SK-N-SH (cell line): ENCODE measurements around the gene ATF6. TPM values are rescaled to one million over a fixed set of nuclear protein-coding genes. Genes with fewer than 3 reads are reported as not detected.

Experiments used
- CTCF ChIA-PET: fragments of 300-600, 350-600 bp; formaldehyde crosslinking; extraction: SDS; loops from one replicate; lab custom pipeline; 2021; lab: Yijun Ruan, JAX
- POLR2A ChIA-PET: fragments of 350-600 bp; sonication (Branson Sonifier 250); formaldehyde crosslinking; extraction: SDS; loops from one replicate; lab custom pipeline; 2020; ENCODE audit warnings: antibody characterized with exemption, inconsistent platforms; lab: Yijun Ruan, JAX
- DNase-seq: peaks from one replicate; pipeline ENCODE4 v3.0.0; 2012
- H2AFZ ChIP-seq: fragments of 200-600 bp; sonication (generic); 2 replicates; pipeline ENCODE4 v1.8.1; 2016; ENCODE audit warnings: antibody characterized with exemption, mild to moderate bottlenecking, low read depth
- H3F3A ChIP-seq: fragments of 200-600 bp; sonication (generic); replicated peaks from 2 replicates; pipeline ENCODE3; 2016; ENCODE audit warnings: antibody characterized with exemption, mild to moderate bottlenecking; ENCODE audit not compliant: insufficient read depth
- H3K27ac ChIP-seq, 2 experiments: fragments of 200-500 bp in 1 of 2; fragments of 200-600 bp in 1 of 2; sonication (Bioruptor generic) in 1 of 2; sonication (generic), shearing (Covaris generic) in 1 of 2; 2 replicates each; pipeline versions ENCODE4 v1.5.1 to v1.6.1; 2014 to 2016; ENCODE audit warnings: low read depth in 2 of 2, inconsistent platforms in 1 of 2, low read length in 1 of 2, mild to moderate bottlenecking in 1 of 2, mixed read lengths in 1 of 2
- H3K27me3 ChIP-seq: fragments of 200-600 bp; sonication (generic), shearing (Covaris generic); 2 replicates; pipeline ENCODE4 v1.6.1; 2016; ENCODE audit warnings: mixed run types; ENCODE audit not compliant: insufficient read depth
- H3K36me3 ChIP-seq, 2 experiments: fragments of 200-500 bp in 1 of 2; fragments of 200-600 bp in 1 of 2; sonication (Bioruptor generic) in 1 of 2; sonication (generic) in 1 of 2; replicated peaks in 1 of 2; 2 replicates each; pipeline versions ENCODE3 to v1.5.1; 2014 to 2016; ENCODE audit warnings: low read length in 1 of 2, mild to moderate bottlenecking in 1 of 2; ENCODE audit not compliant: insufficient read depth in 2 of 2, control insufficient read depth in 1 of 2
- H3K4me1 ChIP-seq, 2 experiments: fragments of 200-500 bp in 1 of 2; fragments of 200-600 bp in 1 of 2; sonication (Bioruptor generic) in 1 of 2; sonication (generic), shearing (Covaris generic) in 1 of 2; 2 replicates each; pipeline versions ENCODE4 v1.5.1 to v1.6.1; 2014 to 2016; ENCODE audit warnings: low read depth in 1 of 2, low read length in 1 of 2, mixed run types in 1 of 2; ENCODE audit not compliant: insufficient read depth in 2 of 2, control insufficient read depth in 1 of 2
- H3K4me2 ChIP-seq: fragments of 200-600 bp; sonication (generic), shearing (Covaris generic); 2 replicates; pipeline ENCODE4 v1.6.1; 2017; ENCODE audit warnings: mixed run types
- H3K4me3 ChIP-seq, 2 experiments: fragments of 200-500 bp in 1 of 2; fragments of 200-600 bp in 1 of 2; sonication (Bioruptor generic) in 1 of 2; sonication (generic), shearing (Covaris generic) in 1 of 2; 2 replicates each; pipeline versions ENCODE4 v1.5.1 to v1.8.1; 2014 to 2016; ENCODE audit warnings: low read depth in 2 of 2, inconsistent platforms in 1 of 2, low read length in 1 of 2, mild to moderate bottlenecking in 1 of 2, mixed read lengths in 1 of 2, moderate library complexity in 1 of 2
- H3K79me2 ChIP-seq: fragments of 200-600 bp; sonication (generic); 2 replicates; pipeline ENCODE4 v1.8.1; 2017; ENCODE audit warnings: mild to moderate bottlenecking; ENCODE audit not compliant: insufficient read depth
- H3K9ac ChIP-seq: fragments of 200-600 bp; sonication (generic); 2 replicates; pipeline ENCODE4 v1.6.1; 2017; ENCODE audit warnings: mixed run types
- H3K9me2 ChIP-seq: fragments of 200-600 bp; sonication (generic); 2 replicates; pipeline ENCODE4 v1.6.1; 2017; ENCODE audit warnings: mixed run types
- H3K9me3 ChIP-seq: fragments of 200-600 bp; sonication (generic); 2 replicates; pipeline ENCODE4 v1.6.1; 2017; ENCODE audit warnings: mixed run types, mild to moderate bottlenecking, moderate library complexity
- H4K20me1 ChIP-seq: fragments of 200-600 bp; sonication (generic); 2 replicates; pipeline ENCODE4 v1.6.1; 2017; ENCODE audit warnings: mild to moderate bottlenecking, mixed run types; ENCODE audit not compliant: insufficient read depth
- FOSL2 ChIP-seq: IDR thresholded peaks from 2 replicates; pipeline ENCODE4 v1.4.0; 2012; ENCODE audit warnings: low read depth, mild to moderate bottlenecking, moderate library complexity, borderline replicate concordance
- NRF1 ChIP-seq: IDR thresholded peaks from 2 replicates; pipeline ENCODE4 v1.6.1; 2012; ENCODE audit warnings: low read depth, mild to moderate bottlenecking, low read length
- RXRA ChIP-seq: IDR thresholded peaks from 2 replicates; pipeline ENCODE4 v1.4.0; 2012; ENCODE audit warnings: low read depth, mild to moderate bottlenecking, borderline replicate concordance
- WGBS: methylation state at CpG from one replicate; pipeline ENCODE4 v1.1.6; 2017; ENCODE audit warnings: low lambda C conversion rate; 5-methylcytosine and 5-hydroxymethylcytosine counted together
- polyA plus RNA-seq, 3 experiments: library from polyadenylated mRNA; depleted of rRNA; stranded (reverse); fragments of >200 nt; gene quantifications; 2 replicates each; pipeline ENCODE4 v1.2.3, GENCODE V29; 2012
- TF ChIP-seq, protein P1 (sequence below): IDR thresholded peaks from 2 replicates; pipeline ENCODE4 v1.4.0; 2012; ENCODE audit warnings: low read depth, borderline replicate concordance
- TF ChIP-seq, protein P2 (sequence below): IDR thresholded peaks from 2 replicates; pipeline ENCODE4 v1.4.0; 2012; ENCODE audit warnings: low read depth, borderline replicate concordance
- TF ChIP-seq, protein P3 (sequence below): IDR thresholded peaks from 2 replicates; pipeline ENCODE4 v1.4.0; 2012; ENCODE audit warnings: low read depth
- TF ChIP-seq, protein P4 (sequence below): IDR thresholded peaks from 2 replicates; pipeline ENCODE4 v1.6.1; 2012; ENCODE audit warnings: mild to moderate bottlenecking, low read depth, low read length, moderate library complexity
- TF ChIP-seq, protein P5 (sequence below): fragments of 150-350 bp; IDR thresholded peaks from 2 replicates; pipeline ENCODE4 v1.6.1; 2017; ENCODE audit warnings: antibody characterized with exemption, low read length, low read depth, borderline replicate concordance

The ATF6 gene
- polyA plus RNA-seq, 1 of the 3 experiments (the other 2 are of a cell fraction): 8.8 TPM

DNA sequence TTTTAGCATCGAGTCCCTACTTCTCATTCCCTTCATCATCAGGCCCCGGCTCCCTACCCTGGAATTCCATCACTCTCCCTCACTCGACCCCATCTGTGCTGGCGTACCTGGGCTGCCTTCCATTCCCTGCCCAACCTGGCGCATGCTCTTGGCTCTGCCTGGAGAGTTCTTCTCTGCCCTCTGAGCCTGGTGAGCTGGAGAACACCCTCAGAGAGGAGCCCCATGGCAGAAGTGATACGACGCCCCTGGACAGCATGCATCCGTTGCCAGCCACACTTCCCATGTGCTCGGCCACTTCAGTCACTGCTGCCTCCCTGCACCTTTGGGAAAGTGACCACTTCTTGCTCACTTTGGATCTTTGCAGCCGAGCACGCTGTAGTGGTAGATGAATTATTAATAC, 227.5 kb downstream of the ATF6 start:
- no peak overlapping the region for H3K4me2 ChIP-seq
- no peaks in the 10 kb centered on the region for H3K79me2 ChIP-seq
- H4K20me1 ChIP-seq: no peaks in the 10 kb centered on the region
- ChIA-PET CTCF (no interaction called here), POLR2A (interaction anchor here (0.5 kb wide), 1 partner anchor 114 kb away, joined by 3 read pairs; no protein-coding TSS in a partner anchor)
- no peak overlapping the region for H3K9ac ChIP-seq
- H3K9me3 ChIP-seq: no peaks in the 10 kb centered on the region
- no peak for DNase-seq
- 77% methylated on average over 11 of the region's 11 CpGs for whole genome bisulfite sequencing
- no peak overlapping the region for H3K27ac ChIP-seq
- no peak overlapping the region for H3K4me3 ChIP-seq
- H3K27me3 ChIP-seq: no peaks in the 10 kb centered on the region
- peaks cover 4 to 12% of the 10 kb centered on the region in 2 experiments for H3K36me3 ChIP-seq
- peaks cover 0 to 7% of the 10 kb centered on the region in 2 experiments; a peak in 1 of 4 replicates for H3K4me1 ChIP-seq
- no peak overlapping the region for H2AFZ ChIP-seq
- H3K9me2 ChIP-seq: no peaks in the 10 kb centered on the region
- TF ChIP-seq, protein P1, sequence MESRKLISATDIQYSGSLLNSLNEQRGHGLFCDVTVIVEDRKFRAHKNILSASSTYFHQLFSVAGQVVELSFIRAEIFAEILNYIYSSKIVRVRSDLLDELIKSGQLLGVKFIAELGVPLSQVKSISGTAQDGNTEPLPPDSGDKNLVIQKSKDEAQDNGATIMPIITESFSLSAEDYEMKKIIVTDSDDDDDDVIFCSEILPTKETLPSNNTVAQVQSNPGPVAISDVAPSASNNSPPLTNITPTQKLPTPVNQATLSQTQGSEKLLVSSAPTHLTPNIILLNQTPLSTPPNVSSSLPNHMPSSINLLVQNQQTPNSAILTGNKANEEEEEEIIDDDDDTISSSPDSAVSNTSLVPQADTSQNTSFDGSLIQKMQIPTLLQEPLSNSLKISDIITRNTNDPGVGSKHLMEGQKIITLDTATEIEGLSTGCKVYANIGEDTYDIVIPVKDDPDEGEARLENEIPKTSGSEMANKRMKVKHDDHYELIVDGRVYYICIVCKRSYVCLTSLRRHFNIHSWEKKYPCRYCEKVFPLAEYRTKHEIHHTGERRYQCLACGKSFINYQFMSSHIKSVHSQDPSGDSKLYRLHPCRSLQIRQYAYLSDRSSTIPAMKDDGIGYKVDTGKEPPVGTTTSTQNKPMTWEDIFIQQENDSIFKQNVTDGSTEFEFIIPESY: no peak
- TF ChIP-seq, protein P2, sequence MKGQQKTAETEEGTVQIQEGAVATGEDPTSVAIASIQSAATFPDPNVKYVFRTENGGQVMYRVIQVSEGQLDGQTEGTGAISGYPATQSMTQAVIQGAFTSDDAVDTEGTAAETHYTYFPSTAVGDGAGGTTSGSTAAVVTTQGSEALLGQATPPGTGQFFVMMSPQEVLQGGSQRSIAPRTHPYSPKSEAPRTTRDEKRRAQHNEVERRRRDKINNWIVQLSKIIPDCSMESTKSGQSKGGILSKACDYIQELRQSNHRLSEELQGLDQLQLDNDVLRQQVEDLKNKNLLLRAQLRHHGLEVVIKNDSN: no peak
- TF ChIP-seq, protein P3, sequence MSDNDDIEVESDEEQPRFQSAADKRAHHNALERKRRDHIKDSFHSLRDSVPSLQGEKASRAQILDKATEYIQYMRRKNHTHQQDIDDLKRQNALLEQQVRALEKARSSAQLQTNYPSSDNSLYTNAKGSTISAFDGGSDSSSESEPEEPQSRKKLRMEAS: no peak
- TF ChIP-seq, protein P4, sequence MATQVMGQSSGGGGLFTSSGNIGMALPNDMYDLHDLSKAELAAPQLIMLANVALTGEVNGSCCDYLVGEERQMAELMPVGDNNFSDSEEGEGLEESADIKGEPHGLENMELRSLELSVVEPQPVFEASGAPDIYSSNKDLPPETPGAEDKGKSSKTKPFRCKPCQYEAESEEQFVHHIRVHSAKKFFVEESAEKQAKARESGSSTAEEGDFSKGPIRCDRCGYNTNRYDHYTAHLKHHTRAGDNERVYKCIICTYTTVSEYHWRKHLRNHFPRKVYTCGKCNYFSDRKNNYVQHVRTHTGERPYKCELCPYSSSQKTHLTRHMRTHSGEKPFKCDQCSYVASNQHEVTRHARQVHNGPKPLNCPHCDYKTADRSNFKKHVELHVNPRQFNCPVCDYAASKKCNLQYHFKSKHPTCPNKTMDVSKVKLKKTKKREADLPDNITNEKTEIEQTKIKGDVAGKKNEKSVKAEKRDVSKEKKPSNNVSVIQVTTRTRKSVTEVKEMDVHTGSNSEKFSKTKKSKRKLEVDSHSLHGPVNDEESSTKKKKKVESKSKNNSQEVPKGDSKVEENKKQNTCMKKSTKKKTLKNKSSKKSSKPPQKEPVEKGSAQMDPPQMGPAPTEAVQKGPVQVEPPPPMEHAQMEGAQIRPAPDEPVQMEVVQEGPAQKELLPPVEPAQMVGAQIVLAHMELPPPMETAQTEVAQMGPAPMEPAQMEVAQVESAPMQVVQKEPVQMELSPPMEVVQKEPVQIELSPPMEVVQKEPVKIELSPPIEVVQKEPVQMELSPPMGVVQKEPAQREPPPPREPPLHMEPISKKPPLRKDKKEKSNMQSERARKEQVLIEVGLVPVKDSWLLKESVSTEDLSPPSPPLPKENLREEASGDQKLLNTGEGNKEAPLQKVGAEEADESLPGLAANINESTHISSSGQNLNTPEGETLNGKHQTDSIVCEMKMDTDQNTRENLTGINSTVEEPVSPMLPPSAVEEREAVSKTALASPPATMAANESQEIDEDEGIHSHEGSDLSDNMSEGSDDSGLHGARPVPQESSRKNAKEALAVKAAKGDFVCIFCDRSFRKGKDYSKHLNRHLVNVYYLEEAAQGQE: no peak
- TF ChIP-seq RXRA (no peak), FOSL2 (no peak), NRF1 (no peak)
- TF ChIP-seq, protein P5, sequence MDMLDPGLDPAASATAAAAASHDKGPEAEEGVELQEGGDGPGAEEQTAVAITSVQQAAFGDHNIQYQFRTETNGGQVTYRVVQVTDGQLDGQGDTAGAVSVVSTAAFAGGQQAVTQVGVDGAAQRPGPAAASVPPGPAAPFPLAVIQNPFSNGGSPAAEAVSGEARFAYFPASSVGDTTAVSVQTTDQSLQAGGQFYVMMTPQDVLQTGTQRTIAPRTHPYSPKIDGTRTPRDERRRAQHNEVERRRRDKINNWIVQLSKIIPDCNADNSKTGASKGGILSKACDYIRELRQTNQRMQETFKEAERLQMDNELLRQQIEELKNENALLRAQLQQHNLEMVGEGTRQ: no peak
- no peaks in the 10 kb centered on the region for H3F3A ChIP-seq
